GM23248 (cell line): ENCODE measurements around the gene ADRB1. TPM values are rescaled to one million over a fixed set of nuclear protein-coding genes. Genes with fewer than 3 reads are reported as not detected.

Experiments
- DNase-seq: peaks from one replicate; pipeline ENCODE4 v3.0.0-alpha.2; 2015
- H2AFZ ChIP-seq: fragments of 200-600 bp; sonication (generic); 2 replicates; pipeline ENCODE4 v1.6.1; 2016; ENCODE audit warnings: antibody characterized with exemption
- H3F3A ChIP-seq: fragments of 200-600 bp; sonication (generic); 2 replicates; pipeline ENCODE4 v1.6.1; 2016; ENCODE audit warnings: mild to moderate bottlenecking, antibody characterized with exemption, mixed run types; ENCODE audit not compliant: insufficient read depth
- H3K27ac ChIP-seq: fragments of 200-600 bp; sonication (generic); 2 replicates; pipeline ENCODE4 v1.5.1; 2016; ENCODE audit warnings: mild to moderate bottlenecking
- H3K27me3 ChIP-seq: fragments of 200-600 bp; sonication (generic); replicated peaks from 2 replicates; pipeline ENCODE4 v1.6.1; 2016; ENCODE audit warnings: mild to moderate bottlenecking; ENCODE audit not compliant: insufficient read depth
- H3K36me3 ChIP-seq: fragments of 200-600 bp; sonication (generic); 2 replicates; pipeline ENCODE4 v1.6.1; 2016; ENCODE audit warnings: low read depth, mild to moderate bottlenecking
- H3K4me1 ChIP-seq: fragments of 200-600 bp; sonication (generic); 2 replicates; pipeline ENCODE4 v1.6.1; 2016; ENCODE audit warnings: mild to moderate bottlenecking; ENCODE audit not compliant: insufficient read depth
- H3K4me2 ChIP-seq: fragments of 200-600 bp; sonication (generic); one replicate; pipeline ENCODE4 v1.6.1; 2016; ENCODE audit warnings: mild to moderate bottlenecking; ENCODE audit not compliant: unreplicated experiment
- H3K4me3 ChIP-seq: fragments of 200-600 bp; sonication (generic); 2 replicates; pipeline ENCODE4 v1.5.1; 2016; ENCODE audit warnings: mild to moderate bottlenecking
- H3K79me2 ChIP-seq: fragments of 200-600 bp; sonication (generic); 2 replicates; pipeline ENCODE4 v1.6.1; 2016; ENCODE audit warnings: mild to moderate bottlenecking; ENCODE audit not compliant: insufficient read depth
- H3K9ac ChIP-seq: fragments of 200-600 bp; sonication (generic); 2 replicates; pipeline ENCODE4 v1.6.1; 2016; ENCODE audit warnings: mild to moderate bottlenecking
- H3K9me2 ChIP-seq: fragments of 200-600 bp; sonication (generic); 2 replicates; pipeline ENCODE4 v1.6.1; 2016; ENCODE audit warnings: mixed run types, mild to moderate bottlenecking, moderate library complexity; ENCODE audit not compliant: insufficient read depth
- H3K9me3 ChIP-seq: fragments of 200-600 bp; sonication (generic); one replicate; pipeline ENCODE4 v1.6.1; 2017; ENCODE audit warnings: low read depth
- H4K20me1 ChIP-seq: fragments of 200-600 bp; sonication (generic); 2 replicates; pipeline ENCODE4 v1.6.0; 2016; ENCODE audit not compliant: insufficient read depth
- EZH2 ChIP-seq: fragments of 200-600 bp; sonication (generic); IDR thresholded peaks from 2 replicates; pipeline ENCODE4 v1.6.1; 2018; ENCODE audit warnings: antibody characterized with exemption, mild to moderate bottlenecking; ENCODE audit not compliant: insufficient read depth, poor library complexity, severe bottlenecking
- EZH2phosphoT487 ChIP-seq: fragments of 200-600 bp; sonication (generic); IDR thresholded peaks from 2 replicates; pipeline ENCODE4 v1.6.1; 2018; ENCODE audit warnings: antibody characterized with exemption, moderate library complexity, mild to moderate bottlenecking, low read depth; ENCODE audit not compliant: insufficient read depth
- WGBS, 2 experiments: methylation state at CpG; one replicate each; pipeline ENCODE4 v1.1.6; 2015 to 2017; ENCODE audit warnings: low lambda C conversion rate in 2 of 2, low coverage in 1 of 2; ENCODE audit errors: missing lambda C conversion rate in 2 of 2; 5-methylcytosine and 5-hydroxymethylcytosine counted together
- in situ Hi-C: fragments of 300-500 bp; cut with MboI; formaldehyde crosslinking; loops from 2 replicates; pipeline ENCODE4 v1.15.0; 2020
- polyA plus RNA-seq: library from polyadenylated mRNA; unstranded; fragments of >200 nt; fragmentation: Nextera tagmentation; extraction: Ambion mirVana; gene quantifications from 2 replicates; pipeline ENCODE4 v1.2.1, GENCODE V29; 2016
- total RNA-seq: library from RNA; depleted of rRNA; stranded (reverse); fragments of >200 nt; shearing (Covaris generic); gene quantifications from 2 replicates; pipeline ENCODE4 v1.2.3, GENCODE V29; 2014; rRNA removed

ADRB1 gene
- total RNA-seq (not detected in 2 replicates), polyA plus RNA-seq (not detected in 2 replicates)

DNA sequence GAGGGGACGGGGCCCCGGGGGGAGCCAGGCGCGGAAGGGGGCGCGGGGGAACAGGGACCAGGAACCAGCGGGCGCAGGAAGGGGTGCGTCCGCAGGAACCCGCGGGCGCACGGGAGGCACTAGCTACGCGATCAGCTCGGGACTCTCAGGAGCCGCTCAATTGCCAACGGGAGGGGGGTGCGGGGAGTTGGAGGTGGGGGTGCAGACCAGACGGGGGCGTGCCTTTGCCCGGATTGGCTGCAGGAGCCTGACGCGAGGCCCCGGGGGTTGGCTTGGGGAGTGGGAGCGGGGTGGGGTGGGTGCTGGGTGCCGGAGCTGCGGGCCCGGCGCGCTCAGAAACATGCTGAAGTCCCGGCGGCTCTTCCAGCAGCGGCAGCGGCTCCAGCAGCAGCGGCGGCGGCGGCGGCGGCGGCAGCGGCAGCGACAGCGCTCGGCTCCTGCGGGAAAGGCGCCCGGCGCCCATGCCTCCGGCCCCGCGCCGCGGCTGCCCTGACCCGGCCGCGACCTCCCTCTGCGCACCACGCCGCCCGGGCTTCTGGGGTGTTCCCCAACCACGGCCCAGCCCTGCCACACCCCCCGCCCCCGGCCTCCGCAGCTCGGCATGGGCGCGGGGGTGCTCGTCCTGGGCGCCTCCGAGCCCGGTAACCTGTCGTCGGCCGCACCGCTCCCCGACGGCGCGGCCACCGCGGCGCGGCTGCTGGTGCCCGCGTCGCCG lies at the start of gene ADRB1:
TSS of gene ADRB1 (plus strand) at position 335 of the 715 bp plus-strand sequence. CDS start at position 602, 267 bp downstream.
- H3K4me3 ChIP-seq, result peak within 1 kb of the TSS; percentile 12; the same call in 1 of the 2 replicates
- no peak within 1 kb of the TSS for H3K27ac ChIP-seq
- no peaks in the 10 kb centered on the region for H3K9me2 ChIP-seq
- no peaks in the 10 kb centered on the region for H3K9me3 ChIP-seq
- TF ChIP-seq EZH2 (peak; percentile 83), EZH2phosphoT487 (no peak)
- peak within 1 kb of the TSS; percentile 35 for H3K4me2 ChIP-seq
- H3K79me2 ChIP-seq, result no peaks in the 10 kb centered on the region
- no peaks in the 10 kb centered on the region for H3K4me1 ChIP-seq
- H4K20me1 ChIP-seq, result no peaks in the 10 kb centered on the region
- WGBS, 2 experiments, result 3 to 5% methylated on average over 20 to 68 of the region's 90 CpGs
- no peaks in the 10 kb centered on the region for H3F3A ChIP-seq
- H2AFZ ChIP-seq, result 0 out of 2 replicates have a peak within 1 kb of the TSS, but pooled peaks have one; percentile 44
- peak; percentile 54 for DNase-seq
- H3K27me3 ChIP-seq, result peaks cover 74% of the 10 kb centered on the region
- H3K9ac ChIP-seq, result no peak within 1 kb of the TSS
- no peaks in the 10 kb centered on the region for H3K36me3 ChIP-seq
- in situ Hi-C loops, result no loop called here

DNA sequence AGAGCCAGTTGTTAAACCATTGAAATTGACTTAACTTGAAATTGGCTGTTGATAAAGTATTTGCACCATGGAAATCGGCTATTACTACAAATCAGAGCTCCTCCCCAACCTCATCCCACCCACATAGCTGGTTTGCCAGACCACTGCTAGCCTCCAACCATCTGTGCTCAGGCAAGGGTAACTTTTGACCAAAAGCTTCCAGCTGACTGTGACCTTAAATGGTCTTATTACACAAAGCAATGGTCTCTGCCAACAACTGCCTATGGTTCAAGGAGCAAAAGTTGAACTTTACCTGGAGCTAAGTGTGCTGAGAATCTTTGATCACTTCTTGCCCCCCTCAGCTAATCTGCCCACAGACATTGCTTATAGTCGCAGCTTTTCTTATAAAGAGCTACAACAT lies 48.5 kb upstream of the ADRB1 start:
- H3K27me3 ChIP-seq, result peaks cover 57% of the 10 kb centered on the region
- in situ Hi-C loops, result no loop called here

DNA sequence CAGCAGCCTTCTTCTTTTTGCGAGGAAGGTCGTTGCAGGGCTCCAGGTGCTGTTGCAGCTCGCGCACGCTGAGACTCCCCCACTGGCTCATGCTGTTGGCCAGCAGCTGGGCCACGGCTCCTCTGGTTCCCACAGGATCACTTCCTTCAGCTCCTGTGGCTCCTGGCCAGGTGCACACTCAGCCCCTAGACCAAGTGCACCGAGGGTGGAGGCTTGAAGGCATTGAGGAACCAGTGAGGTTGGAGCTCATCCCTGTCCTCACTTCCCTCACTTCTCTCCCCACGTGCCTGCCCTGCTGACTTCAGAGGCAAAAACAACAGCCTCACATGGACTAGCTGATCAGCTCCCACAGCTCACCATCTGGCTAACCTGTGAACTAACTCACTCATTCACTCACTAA lies 46.2 kb upstream of the ADRB1 start:
- DNase-seq, result no peak
- H3K4me2 ChIP-seq, result no peak overlapping the region
- no peaks in the 10 kb centered on the region for H3F3A ChIP-seq
- in situ Hi-C loops, result no loop called here
- H2AFZ ChIP-seq, result no peak overlapping the region
- no peaks in the 10 kb centered on the region for H3K4me1 ChIP-seq
- no peaks in the 10 kb centered on the region for H3K36me3 ChIP-seq
- H3K27me3 ChIP-seq, result peaks cover 54% of the 10 kb centered on the region
- no peaks in the 10 kb centered on the region for H3K9me2 ChIP-seq
- H3K79me2 ChIP-seq, result no peaks in the 10 kb centered on the region
- TF ChIP-seq EZH2phosphoT487 (no peak), EZH2 (no peak)
- H3K4me3 ChIP-seq, result no peak overlapping the region
- H3K9ac ChIP-seq, result no peak overlapping the region
- WGBS, 2 experiments, result 42 to 47% methylated on average over 8 of the region's 8 CpGs
- no peaks in the 10 kb centered on the region for H4K20me1 ChIP-seq
- H3K9me3 ChIP-seq, result no peaks in the 10 kb centered on the region
- H3K27ac ChIP-seq, result no peak overlapping the region

More for the DNA sequence above, 48.5 kb upstream of the ADRB1 start:
- H3K9me3 ChIP-seq, result no peaks in the 10 kb centered on the region
- H3F3A ChIP-seq, result no peaks in the 10 kb centered on the region
- H3K27ac ChIP-seq, result no peak overlapping the region
- no peak overlapping the region for H2AFZ ChIP-seq
- no peaks in the 10 kb centered on the region for H3K4me1 ChIP-seq
- no peak for TF ChIP-seq EZH2phosphoT487
- TF ChIP-seq EZH2, result no peak
- H3K9ac ChIP-seq, result no peak overlapping the region
- H4K20me1 ChIP-seq, result no peaks in the 10 kb centered on the region
- no peak overlapping the region for H3K4me2 ChIP-seq
- H3K9me2 ChIP-seq, result no peaks in the 10 kb centered on the region
- no peak overlapping the region for H3K4me3 ChIP-seq
- 21 to 24% methylated on average over 2 of the region's 2 CpGs for WGBS, 2 experiments
- no peaks in the 10 kb centered on the region for H3K79me2 ChIP-seq
- no peaks in the 10 kb centered on the region for H3K36me3 ChIP-seq
- no peak for DNase-seq

DNA sequence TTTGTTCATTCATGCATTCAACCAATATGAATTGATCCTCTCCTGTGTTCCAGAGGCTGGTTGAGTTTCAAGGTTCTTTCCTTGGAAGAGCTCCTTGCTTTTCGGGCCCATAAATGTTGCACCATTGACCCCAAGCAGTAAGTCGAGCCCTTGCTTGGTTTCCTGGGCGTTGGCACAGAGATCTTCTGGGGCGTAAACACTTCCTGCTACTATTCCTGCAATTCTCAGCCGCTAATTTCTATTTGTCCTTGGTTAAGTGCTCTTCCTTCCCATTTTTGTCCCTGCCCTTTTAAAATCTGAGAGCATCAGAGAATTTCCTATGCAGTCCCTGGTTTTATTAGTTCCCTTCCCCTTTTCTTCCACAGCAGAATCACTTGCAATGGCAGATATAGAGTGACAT lies 44.1 kb upstream of the ADRB1 start:
- Histone ChIP-seq H2AFZ (no peak overlapping the region), H3K79me2 (no peaks in the 10 kb centered on the region), H3K9me2 (no peaks in the 10 kb centered on the region), H3F3A (no peaks in the 10 kb centered on the region), H3K4me3 (no peak overlapping the region), H3K27me3 (peaks cover 35% of the 10 kb centered on the region), H3K4me2 (no peak overlapping the region), H3K4me1 (no peaks in the 10 kb centered on the region), H3K36me3 (no peaks in the 10 kb centered on the region), H4K20me1 (no peaks in the 10 kb centered on the region), H3K9me3 (no peaks in the 10 kb centered on the region), H3K9ac (no peak overlapping the region), H3K27ac (no peak overlapping the region)
- in situ Hi-C loops, result no loop called here
- WGBS, 2 experiments, result 56 to 58% methylated on average over 5 of the region's 5 CpGs
- TF ChIP-seq EZH2 (no peak), EZH2phosphoT487 (no peak)
- DNase-seq, result no peak
